DMS114 treated with DMSO at 0.1 percent for 48 hours (cell line): ENCODE results near the gene PAX7.
"Not testable (repeated sequence)": the region's sequence is repeated elsewhere in the genome, so short reads cannot be mapped to it uniquely, and the experiment has no call there.

Experiments
- DNase-seq: peaks from one replicate; lab custom pipeline; 2025; ENCODE audit not compliant: unreplicated experiment; lab: John Stamatoyannopoulos, UW

Gene PAX7

GRCh38 chr1:18725231-18725895 lies 94.7 kb downstream of the PAX7 start:
- no peak for DNase-seq

- no peak for DNase-seq
Measured at GRCh38 chr1:18726368-18726767, 95.7 kb downstream of the PAX7 start.

GRCh38 chr1:18727956-18728355 lies 97.3 kb downstream of the PAX7 start:
- DNase-seq = no peak

- no peak for DNase-seq
Measured at GRCh38 chr1:18730321-18730720, 99.7 kb downstream of the PAX7 start.

GRCh38 chr1:18731148-18731547 lies 100.5 kb downstream of the PAX7 start:
- DNase-seq = no peak

GRCh38 chr1:18731591-18732235 lies 101.1 kb downstream of the PAX7 start:
- no peak for DNase-seq

- no peak for DNase-seq
Measured at GRCh38 chr1:18732686-18733085, 102.0 kb downstream of the PAX7 start.

- no peak for DNase-seq
Measured at GRCh38 chr1:18734001-18734400, 103.4 kb downstream of the PAX7 start.

- no peak for DNase-seq
Measured at GRCh38 chr1:18734461-18735223, 104.0 kb downstream of the PAX7 start.

GRCh38 chr1:18735224-18735997 lies 104.8 kb downstream of the PAX7 start:
- no peak for DNase-seq

- DNase-seq = no peak
Measured at GRCh38 chr1:18736958-18737357, 106.3 kb downstream of the PAX7 start.

GRCh38 chr1:18738126-18738525 lies 107.5 kb downstream of the PAX7 start:
- DNase-seq = no peak

GRCh38 chr1:18738617-18739016 lies 108.0 kb downstream of the PAX7 start:
- DNase-seq = no peak

- no peak for DNase-seq
Measured at GRCh38 chr1:18739408-18739807, 108.8 kb downstream of the PAX7 start.

- DNase-seq = no peak
Measured at GRCh38 chr1:18739897-18740296, 109.3 kb downstream of the PAX7 start.

GRCh38 chr1:18740617-18741016 lies 110.0 kb downstream of the PAX7 start:
- DNase-seq = no peak

GRCh38 chr1:18743233-18743632 lies 112.6 kb downstream of the PAX7 start:
- no peak for DNase-seq

GRCh38 chr1:18744381-18744780 lies 113.7 kb downstream of the PAX7 start:
- not testable (repeated sequence) for DNase-seq

- DNase-seq = no peak
Measured at GRCh38 chr1:18746981-18747380, 116.3 kb downstream of the PAX7 start.

- DNase-seq = no peak
Measured at GRCh38 chr1:18747671-18748070, 117.0 kb downstream of the PAX7 start.

GRCh38 chr1:18748435-18748834 lies 117.8 kb downstream of the PAX7 start:
- no peak for DNase-seq
